Peyer's patch (tissue), 4 donors: ENCODE data around the gene NOD1.

Source experiments
- CTCF ChIP-seq, 6 experiments: fragments of 450-650 bp in 4 of 6; fragments of 200-600 bp in 2 of 6; sonication (generic) in 1 of 6; IDR thresholded peaks; one replicate each; pipeline ENCODE4 v1.5.1; 2017 to 2019; ENCODE audit warnings: antibody characterized with exemption in 6 of 6, mild to moderate bottlenecking in 3 of 6, moderate library complexity in 1 of 6
- POLR2A ChIP-seq, 2 donors: fragments of 450-650 bp; IDR thresholded peaks; one replicate each; pipeline ENCODE4 v1.5.1; 2017; ENCODE audit warnings: antibody characterized with exemption in 2 of 2, mild to moderate bottlenecking in 2 of 2, moderate library complexity in 2 of 2

GRCh38 chr7:30460246-30460633, 18.3 kb downstream of the NOD1 start:
- TF ChIP-seq CTCF (IDR thresholded peaks at IDR 0.05) (no peak), POLR2A (IDR thresholded peaks at IDR 0.05) (no peak)
